NT2/D1 (cell line): ENCODE data around the gene ZDHHC6.

Experiments used
- SUZ12 ChIP-seq: IDR thresholded peaks from 2 replicates; pipeline ENCODE4 v1.6.1; 2011; ENCODE audit not compliant: insufficient read length, insufficient read depth; ENCODE audit errors: extremely low read depth
- ZNF274 ChIP-seq: IDR thresholded peaks from 2 replicates; pipeline ENCODE4 v1.6.1; 2011; ENCODE audit warnings: mild to moderate bottlenecking, low read depth, low read length

- TF ChIP-seq SUZ12 (no peak), ZNF274 (no peak)
Observed at GRCh38 chr10:112426111-112426510, 20.6 kb downstream of the ZDHHC6 start.
